Measurements from ENCODE around the gene CTSF. TPM values are rescaled to one million over a fixed set of nuclear protein-coding genes. Genes with fewer than 3 reads are reported as not detected.
"Not testable (repeated sequence)": the region's sequence is repeated elsewhere in the genome, so short reads cannot be mapped to it uniquely, and the experiment has no call there.

Gene CTSF
- total RNA-seq, 1 donor from 2014 or later = not detected

GRCh38 chr11:66542362-66542761, 26.0 kb downstream of the CTSF start:
- DNase-seq (ENCODE audit: low spot score in 2 of 2, unreplicated experiment in 2 of 2) = no peak
- Mint-ChIP-seq H3K27ac (no peak overlapping the region), H3K36me3 (peaks cover 22% of the 10 kb centered on the region), H3K4me3 (no peak overlapping the region), H3K4me1 (peaks cover 13% of the 10 kb centered on the region), H3K9me3 (no peaks in the 10 kb centered on the region), H3K27me3 (ENCODE audit: low read depth) (peaks cover 3% of the 10 kb centered on the region)
- no peak for TF ChIP-seq CTCF (IDR thresholded peaks at IDR 0.05; ENCODE audit: unreplicated experiment)

- no peak overlapping the region for H3K27ac Mint-ChIP-seq
- H3K9me3 Mint-ChIP-seq = no peaks in the 10 kb centered on the region
- peaks cover 26% of the 10 kb centered on the region for H3K36me3 Mint-ChIP-seq
- H3K4me1 Mint-ChIP-seq = peaks cover 13% of the 10 kb centered on the region
- no peak for DNase-seq (ENCODE audit: low spot score in 2 of 2, unreplicated experiment in 2 of 2)
- no peak for TF ChIP-seq CTCF (IDR thresholded peaks at IDR 0.05; ENCODE audit: unreplicated experiment)
- H3K27me3 Mint-ChIP-seq (ENCODE audit: low read depth) = peaks cover 3% of the 10 kb centered on the region
- H3K4me3 Mint-ChIP-seq = no peak overlapping the region
These were observed 26.5 kb downstream of the CTSF start for GRCh38 chr11:66541892-66542291.

GRCh38 chr11:66540598-66540997, 27.8 kb downstream of the CTSF start:
- H3K27ac Mint-ChIP-seq; H3K27me3 Mint-ChIP-seq (ENCODE audit: low read depth); H3K4me3 Mint-ChIP-seq; H3K9me3 Mint-ChIP-seq; DNase-seq (ENCODE audit: low spot score in 2 of 2, unreplicated experiment in 2 of 2); H3K4me1 Mint-ChIP-seq: not testable (repeated sequence)
- peaks cover 29% of the 10 kb centered on the region for H3K36me3 Mint-ChIP-seq

- H3K27me3 Mint-ChIP-seq (ENCODE audit: low read depth) = no peaks in the 10 kb centered on the region
- no peaks in the 10 kb centered on the region for H3K9me3 Mint-ChIP-seq
- TF ChIP-seq CTCF (IDR thresholded peaks at IDR 0.05; ENCODE audit: unreplicated experiment) = no peak
- peaks cover 5% of the 10 kb centered on the region for H3K4me1 Mint-ChIP-seq
- peaks cover 33% of the 10 kb centered on the region for H3K36me3 Mint-ChIP-seq
- H3K4me3 Mint-ChIP-seq = no peak overlapping the region
- H3K27ac Mint-ChIP-seq = no peak overlapping the region
- DNase-seq (ENCODE audit: low spot score in 2 of 2, unreplicated experiment in 2 of 2) = no peak
These were observed 28.6 kb downstream of the CTSF start for GRCh38 chr11:66539870-66540213.

GRCh38 chr11:66539170-66539869, 29.1 kb downstream of the CTSF start:
- no peak for DNase-seq (ENCODE audit: low spot score in 2 of 2, unreplicated experiment in 2 of 2)
- Mint-ChIP-seq H3K36me3 (peaks cover 33% of the 10 kb centered on the region), H3K9me3 (no peaks in the 10 kb centered on the region), H3K4me1 (peaks cover 5% of the 10 kb centered on the region), H3K4me3 (no peak overlapping the region), H3K27me3 (ENCODE audit: low read depth) (no peaks in the 10 kb centered on the region), H3K27ac (no peak overlapping the region)
- TF ChIP-seq CTCF (IDR thresholded peaks at IDR 0.05; ENCODE audit: unreplicated experiment) = no peak

- H3K27me3 Mint-ChIP-seq (ENCODE audit: low read depth) = no peaks in the 10 kb centered on the region
- H3K4me1 Mint-ChIP-seq = no peaks in the 10 kb centered on the region
- no peaks in the 10 kb centered on the region for H3K9me3 Mint-ChIP-seq
- TF ChIP-seq CTCF (IDR thresholded peaks at IDR 0.05; ENCODE audit: unreplicated experiment) = no peak
- H3K36me3 Mint-ChIP-seq = peaks cover 18% of the 10 kb centered on the region
- no peak overlapping the region for H3K4me3 Mint-ChIP-seq
- no peak overlapping the region for H3K27ac Mint-ChIP-seq
- DNase-seq (ENCODE audit: low spot score in 2 of 2, unreplicated experiment in 2 of 2) = no peak
These were observed 35.6 kb downstream of the CTSF start for GRCh38 chr11:66532784-66533183.
